ENCODE data around the gene SLC25A21.

SLC25A21 gene

GRCh38 chr14:37035401-37035800 is 137.0 kb downstream of the SLC25A21 start:
- no peaks in the 10 kb centered on the region for H3K36me3 Mint-ChIP-seq (ENCODE audit: low read depth)
- no peaks in the 10 kb centered on the region for H3K4me1 Mint-ChIP-seq (ENCODE audit: low read depth)
- no peaks in the 10 kb centered on the region for H3K27me3 Mint-ChIP-seq
- H3K4me3 Mint-ChIP-seq: no peak overlapping the region
- H3K9me3 Mint-ChIP-seq: no peaks in the 10 kb centered on the region
- H3K27ac Mint-ChIP-seq: no peak overlapping the region

DNA sequence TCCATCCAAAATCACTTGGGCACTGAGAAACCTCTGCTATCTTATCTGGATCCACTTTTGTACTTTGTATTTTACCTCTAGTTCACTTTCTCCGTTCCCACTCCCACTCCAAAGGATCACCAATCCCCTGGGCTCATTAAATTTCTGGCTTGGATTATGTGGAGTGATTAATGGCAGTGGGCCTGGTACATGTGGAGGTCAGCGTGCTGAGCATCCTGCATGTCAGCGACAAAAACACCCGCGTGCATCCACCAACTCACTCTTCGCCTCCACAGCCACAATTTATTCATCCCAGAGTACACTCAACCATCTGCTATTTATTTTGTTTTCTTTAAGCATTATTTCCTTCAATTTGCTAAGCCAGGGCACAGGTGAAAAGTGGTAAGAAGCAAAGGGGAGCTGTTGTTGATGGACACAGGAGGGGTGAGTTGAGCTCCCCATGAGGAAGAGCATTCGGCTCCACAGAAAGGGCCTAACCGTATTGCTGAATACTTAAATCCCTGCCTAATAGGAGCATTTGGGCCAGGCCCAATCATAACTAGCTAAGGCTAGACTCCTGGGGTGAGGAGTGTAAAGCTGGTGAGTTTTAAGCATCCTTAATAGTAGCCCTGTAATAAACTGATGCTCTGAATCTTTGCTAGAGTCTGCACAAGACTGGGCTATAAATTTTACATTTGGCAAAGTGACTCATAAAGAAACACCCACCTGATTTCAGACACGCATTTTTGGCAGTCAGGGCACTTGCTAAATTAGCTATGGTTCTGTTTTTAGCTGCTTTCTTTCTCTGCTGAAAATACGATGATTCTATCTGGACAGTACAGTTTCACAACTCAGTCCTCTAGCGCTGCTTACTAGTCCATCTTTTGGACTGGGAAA is 137.8 kb downstream of the SLC25A21 start:
- H3K9me3 Mint-ChIP-seq: no peaks in the 10 kb centered on the region
- no peak overlapping the region for H3K4me3 Mint-ChIP-seq
- H3K27me3 Mint-ChIP-seq: no peaks in the 10 kb centered on the region
- no peaks in the 10 kb centered on the region for H3K4me1 Mint-ChIP-seq (ENCODE audit: low read depth)
- no peak overlapping the region for H3K27ac Mint-ChIP-seq
- no peaks in the 10 kb centered on the region for H3K36me3 Mint-ChIP-seq (ENCODE audit: low read depth)

DNA sequence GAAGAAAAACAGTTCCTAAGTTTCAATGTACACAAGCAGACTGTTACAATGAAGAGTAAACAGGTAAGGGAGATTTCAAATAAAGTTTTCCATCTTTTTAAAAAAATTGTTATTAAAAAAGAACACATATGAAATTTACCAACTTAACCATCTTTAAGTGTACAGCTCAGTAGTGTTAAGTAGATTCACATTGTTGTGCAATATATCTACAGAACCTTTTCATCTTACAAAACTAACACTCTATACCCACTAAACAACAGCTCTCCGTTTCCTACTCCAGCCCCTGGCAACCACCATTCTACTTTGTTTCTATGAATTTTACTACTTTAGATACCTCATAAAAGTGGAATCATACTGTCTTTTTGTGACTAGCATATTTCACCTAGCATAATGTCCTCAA is 139.5 kb downstream of the SLC25A21 start:
- Mint-ChIP-seq H3K9me3 (no peaks in the 10 kb centered on the region), H3K36me3 (ENCODE audit: low read depth) (no peaks in the 10 kb centered on the region), H3K27ac (no peak overlapping the region), H3K27me3 (no peaks in the 10 kb centered on the region), H3K4me3 (no peak overlapping the region), H3K4me1 (ENCODE audit: low read depth) (no peaks in the 10 kb centered on the region)

GRCh38 chr14:37027188-37027824 is 145.1 kb downstream of the SLC25A21 start:
- H3K4me3 Mint-ChIP-seq: no peak overlapping the region
- no peaks in the 10 kb centered on the region for H3K27me3 Mint-ChIP-seq
- H3K9me3 Mint-ChIP-seq: no peaks in the 10 kb centered on the region
- no peaks in the 10 kb centered on the region for H3K36me3 Mint-ChIP-seq (ENCODE audit: low read depth)
- no peak overlapping the region for H3K27ac Mint-ChIP-seq
- H3K4me1 Mint-ChIP-seq (ENCODE audit: low read depth): no peaks in the 10 kb centered on the region

DNA sequence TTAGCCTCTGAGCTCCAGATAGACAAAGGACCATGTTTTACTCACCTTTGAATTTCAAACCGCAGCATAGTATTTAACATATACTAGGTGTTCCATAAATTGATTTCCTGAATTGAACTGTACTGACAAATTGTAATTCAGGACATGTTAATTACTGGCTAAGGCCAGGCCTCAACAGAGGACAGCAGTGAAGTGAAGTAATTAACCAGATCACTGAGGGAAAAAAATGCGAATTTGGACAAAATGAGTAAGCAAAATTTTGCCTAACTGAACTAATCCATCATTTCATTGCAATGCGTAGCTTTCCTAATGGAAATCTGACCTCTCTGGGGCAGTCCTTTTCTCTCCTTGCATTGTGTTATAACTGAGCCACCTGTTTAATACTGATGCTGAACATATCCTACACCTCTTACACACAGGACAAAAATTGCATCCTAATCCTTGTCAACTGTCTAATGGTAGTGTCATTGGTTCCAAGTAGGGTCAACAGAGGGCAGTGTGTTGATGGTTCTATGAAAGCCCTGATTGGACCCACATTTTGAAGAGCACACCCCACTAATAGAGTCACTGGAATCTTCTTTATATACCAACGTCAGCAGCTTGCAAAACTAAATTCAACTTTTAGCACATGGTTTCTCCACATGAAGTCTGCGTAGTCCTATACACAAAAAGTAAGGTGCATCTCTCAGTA is 148.4 kb downstream of the SLC25A21 start:
- Mint-ChIP-seq H3K27me3 (no peaks in the 10 kb centered on the region), H3K27ac (no peak overlapping the region), H3K9me3 (no peaks in the 10 kb centered on the region), H3K36me3 (ENCODE audit: low read depth) (no peaks in the 10 kb centered on the region), H3K4me3 (no peak overlapping the region), H3K4me1 (ENCODE audit: low read depth) (no peaks in the 10 kb centered on the region)

DNA sequence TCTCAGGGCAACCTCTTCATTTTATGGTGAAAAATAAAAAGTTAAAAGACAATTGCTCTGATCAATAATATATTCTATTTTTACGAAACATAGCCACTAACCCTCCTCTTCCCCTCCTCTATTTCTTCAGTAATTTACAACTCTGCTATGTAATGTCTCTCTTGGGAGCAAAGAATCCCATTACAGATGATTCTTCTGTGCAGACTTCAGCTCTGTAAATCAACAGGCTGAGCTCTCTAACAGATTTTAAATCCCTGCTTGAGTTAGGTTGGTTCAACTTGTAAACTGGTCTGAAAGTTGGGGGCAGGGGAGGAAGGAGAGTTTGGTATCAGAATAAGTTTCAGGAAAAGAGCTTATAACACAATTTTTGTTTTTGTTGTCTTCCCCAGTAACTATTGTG is 151.0 kb downstream of the SLC25A21 start:
- H3K4me3 Mint-ChIP-seq: no peak overlapping the region
- peaks cover 5% of the 10 kb centered on the region for H3K9me3 Mint-ChIP-seq
- no peaks in the 10 kb centered on the region for H3K36me3 Mint-ChIP-seq (ENCODE audit: low read depth)
- no peak overlapping the region for H3K27ac Mint-ChIP-seq
- H3K27me3 Mint-ChIP-seq: no peaks in the 10 kb centered on the region
- H3K4me1 Mint-ChIP-seq (ENCODE audit: low read depth): no peaks in the 10 kb centered on the region

DNA sequence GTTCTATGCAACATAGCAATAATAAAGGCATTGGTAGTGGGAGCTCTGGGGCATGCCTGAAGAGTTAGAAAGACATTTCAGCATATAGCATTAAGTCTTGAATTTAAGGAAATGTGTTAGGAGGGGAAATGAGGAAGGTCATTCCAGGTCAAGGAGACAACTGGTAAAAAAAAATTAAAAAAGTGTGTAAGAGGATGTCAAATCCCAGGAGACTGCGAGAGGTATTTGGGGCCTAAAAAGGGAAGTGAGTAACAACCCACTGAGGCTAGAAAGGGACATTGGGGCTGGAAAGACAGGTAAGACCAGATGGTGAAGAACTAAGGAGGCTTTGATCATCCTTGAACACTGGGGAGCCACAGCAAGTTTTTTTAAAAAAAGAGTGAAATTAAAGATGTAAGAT is 152.9 kb downstream of the SLC25A21 start:
- H3K27me3 Mint-ChIP-seq: no peaks in the 10 kb centered on the region
- no peak overlapping the region for H3K27ac Mint-ChIP-seq
- H3K4me3 Mint-ChIP-seq: no peak overlapping the region
- no peaks in the 10 kb centered on the region for H3K4me1 Mint-ChIP-seq (ENCODE audit: low read depth)
- peaks cover 7% of the 10 kb centered on the region for H3K9me3 Mint-ChIP-seq
- H3K36me3 Mint-ChIP-seq (ENCODE audit: low read depth): no peaks in the 10 kb centered on the region

DNA sequence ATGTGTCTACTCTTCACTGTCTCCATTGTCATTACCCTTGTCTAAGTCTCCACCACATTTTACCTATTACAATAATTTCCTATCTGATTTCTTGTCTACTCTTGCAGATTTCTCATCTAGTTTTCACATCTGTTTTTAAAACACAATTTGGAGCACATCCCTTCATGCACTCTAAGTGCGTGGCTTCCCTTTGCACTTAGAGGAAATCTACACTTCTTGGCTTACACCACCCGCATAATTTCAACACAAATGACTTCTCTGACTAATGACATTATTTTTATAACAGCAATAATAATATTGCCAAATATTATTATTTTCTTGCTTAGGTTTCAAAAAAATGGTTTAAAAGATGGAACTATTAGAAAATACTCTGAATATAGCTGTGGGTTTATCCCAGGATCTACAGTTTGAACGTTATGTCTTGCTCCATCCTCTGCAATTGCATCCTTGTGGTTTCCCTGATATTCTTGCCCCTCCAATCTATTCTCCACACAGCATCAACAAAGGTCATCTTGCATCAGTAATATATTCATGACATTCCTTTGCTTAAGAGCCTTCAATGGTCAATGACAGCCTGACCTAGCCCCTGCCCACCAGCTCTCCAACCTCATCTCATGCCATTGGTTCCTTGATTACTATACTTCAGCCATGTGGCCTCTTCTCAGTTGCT is 153.7 kb downstream of the SLC25A21 start:
- H3K4me3 Mint-ChIP-seq: no peak overlapping the region
- no peaks in the 10 kb centered on the region for H3K4me1 Mint-ChIP-seq (ENCODE audit: low read depth)
- H3K27ac Mint-ChIP-seq: no peak overlapping the region
- no peaks in the 10 kb centered on the region for H3K36me3 Mint-ChIP-seq (ENCODE audit: low read depth)
- no peaks in the 10 kb centered on the region for H3K27me3 Mint-ChIP-seq
- peaks cover 9% of the 10 kb centered on the region for H3K9me3 Mint-ChIP-seq

DNA sequence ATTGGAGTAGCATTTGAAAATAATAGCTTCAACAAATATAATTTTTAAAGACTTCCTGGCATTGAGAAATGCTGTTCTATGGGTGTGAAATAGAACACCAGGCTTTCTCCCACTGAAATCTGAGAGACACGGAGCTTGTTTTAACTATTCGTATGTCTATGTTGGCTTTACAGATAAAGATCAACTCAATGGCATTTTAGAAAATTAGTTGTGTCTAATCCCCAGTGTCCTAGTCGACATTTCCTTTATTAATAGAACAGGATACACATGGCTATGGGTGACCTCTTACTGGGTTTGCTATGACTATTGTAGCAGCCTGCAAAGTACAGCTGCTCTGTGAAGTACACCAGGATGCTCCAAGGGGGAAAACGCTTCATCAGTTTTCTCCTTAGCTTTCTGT is 159.3 kb downstream of the SLC25A21 start:
- Mint-ChIP-seq H3K9me3 (peaks cover 9% of the 10 kb centered on the region), H3K36me3 (ENCODE audit: low read depth) (no peaks in the 10 kb centered on the region), H3K27ac (no peak overlapping the region), H3K4me1 (ENCODE audit: low read depth) (no peaks in the 10 kb centered on the region), H3K4me3 (no peak overlapping the region), H3K27me3 (no peaks in the 10 kb centered on the region)

GRCh38 chr14:36998686-36999085 is 173.7 kb downstream of the SLC25A21 start:
- peaks cover 12% of the 10 kb centered on the region for H3K9me3 Mint-ChIP-seq
- no peak overlapping the region for H3K4me3 Mint-ChIP-seq
- H3K36me3 Mint-ChIP-seq (ENCODE audit: low read depth): no peaks in the 10 kb centered on the region
- no peaks in the 10 kb centered on the region for H3K4me1 Mint-ChIP-seq (ENCODE audit: low read depth)
- no peak overlapping the region for H3K27ac Mint-ChIP-seq
- H3K27me3 Mint-ChIP-seq: no peaks in the 10 kb centered on the region

GRCh38 chr14:36997843-36998242 is 174.6 kb downstream of the SLC25A21 start:
- no peak overlapping the region for H3K4me3 Mint-ChIP-seq
- no peaks in the 10 kb centered on the region for H3K27me3 Mint-ChIP-seq
- H3K9me3 Mint-ChIP-seq: peaks cover 12% of the 10 kb centered on the region
- H3K27ac Mint-ChIP-seq: no peak overlapping the region
- H3K36me3 Mint-ChIP-seq (ENCODE audit: low read depth): no peaks in the 10 kb centered on the region
- H3K4me1 Mint-ChIP-seq (ENCODE audit: low read depth): no peaks in the 10 kb centered on the region

- Mint-ChIP-seq H3K27ac (no peak overlapping the region), H3K27me3 (no peaks in the 10 kb centered on the region), H3K4me1 (ENCODE audit: low read depth) (no peaks in the 10 kb centered on the region), H3K36me3 (ENCODE audit: low read depth) (no peaks in the 10 kb centered on the region), H3K4me3 (no peak overlapping the region), H3K9me3 (peaks cover 12% of the 10 kb centered on the region)
These were observed 175.4 kb downstream of the SLC25A21 start for GRCh38 chr14:36996857-36997590.

DNA sequence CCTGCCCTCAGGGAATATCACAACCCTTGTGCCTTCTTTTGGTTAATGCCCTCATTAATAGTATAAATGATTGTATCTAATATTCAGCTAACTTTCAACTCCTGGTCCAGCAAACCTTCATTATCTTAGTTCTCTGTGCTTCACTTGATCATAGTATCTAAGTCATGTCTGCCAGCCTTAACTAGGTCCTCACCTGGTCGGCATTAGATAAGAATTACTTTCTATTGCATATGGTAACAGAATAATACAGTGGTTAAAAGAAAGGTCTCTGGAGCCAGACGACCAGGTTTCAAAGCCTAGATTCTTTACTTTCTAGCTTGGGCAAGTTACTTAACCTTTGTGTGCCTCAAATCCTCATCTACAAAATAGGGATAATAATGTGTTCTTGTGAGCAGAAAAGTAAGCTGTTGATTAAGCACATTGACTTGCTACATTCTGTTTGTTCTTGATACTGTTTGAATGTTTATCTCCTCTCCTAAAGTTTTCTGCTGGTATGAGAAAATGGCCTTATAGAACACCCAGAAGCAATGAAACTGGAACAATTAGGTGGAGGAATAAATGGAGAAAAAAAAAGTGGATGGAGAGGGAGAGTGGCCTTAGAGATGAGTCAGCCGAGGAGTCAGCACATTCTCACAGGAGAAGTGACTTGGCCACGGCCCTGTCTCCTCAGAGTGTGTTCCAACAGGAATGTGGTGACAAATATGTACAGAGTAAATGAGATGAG is 176.1 kb downstream of the SLC25A21 start:
- Mint-ChIP-seq H3K9me3 (peaks cover 12% of the 10 kb centered on the region), H3K27ac (no peak overlapping the region), H3K36me3 (ENCODE audit: low read depth) (no peaks in the 10 kb centered on the region), H3K4me3 (no peak overlapping the region), H3K4me1 (ENCODE audit: low read depth) (no peaks in the 10 kb centered on the region), H3K27me3 (no peaks in the 10 kb centered on the region)

GRCh38 chr14:36989806-36990205 is 182.6 kb downstream of the SLC25A21 start:
- no peaks in the 10 kb centered on the region for H3K4me1 Mint-ChIP-seq (ENCODE audit: low read depth)
- no peaks in the 10 kb centered on the region for H3K9me3 Mint-ChIP-seq
- H3K27ac Mint-ChIP-seq: no peak overlapping the region
- H3K36me3 Mint-ChIP-seq (ENCODE audit: low read depth): no peaks in the 10 kb centered on the region
- no peak overlapping the region for H3K4me3 Mint-ChIP-seq
- H3K27me3 Mint-ChIP-seq: no peaks in the 10 kb centered on the region

Measured in stimulated activated naive CD8-positive, alpha-beta T cell treated with anti-CD3 and anti-CD28 coated beads, Interleukin-15, Interleukin-2, amounts not matched to agents 100 ng/mL and 50 ng/mL, for 24 hours (primary cell).